Natural killer cell treated with Interleukin-12 subunit alpha and Interleukin-12 subunit beta and Interleukin-15 and Interleukin-18, amount 100 ng/mL, for 72 hours (primary cell): ENCODE data around the gene OLA1. TPM values are rescaled to one million over a fixed set of nuclear protein-coding genes. Genes with fewer than 3 reads are reported as not detected.

Experiments used
- ATAC-seq, 2 donors: fragments of 150-1000 bp; cut with Tn5 transposase in 1 of 2; sonication (Bioruptor Pico), chemical (Tn5 transposase) in 1 of 2; 2 replicates each; pipeline ENCODE4 v1.10.0; 2021
- DNase-seq: peaks from one replicate; pipeline ENCODE4 v3.0.0; 2022; ENCODE audit warnings: low spot score
- H3K27ac Mint-ChIP-seq, 2 donors: 1 replicate in 1 of 2; 2 replicates in 1 of 2; pipeline ENCODE4 v1.8.0; 2022; ENCODE audit warnings: mixed read lengths in 2 of 2, mild to moderate bottlenecking in 1 of 2, moderate library complexity in 1 of 2
- H3K27me3 Mint-ChIP-seq, 2 donors: 1 replicate in 1 of 2; 2 replicates in 1 of 2; pipeline ENCODE4 v1.8.0; 2022; ENCODE audit warnings: mixed read lengths in 2 of 2
- H3K36me3 Mint-ChIP-seq: one replicate; pipeline ENCODE4 v1.8.0; 2022; ENCODE audit warnings: mixed read lengths
- H3K4me1 Mint-ChIP-seq, 2 donors: 1 replicate in 1 of 2; 2 replicates in 1 of 2; pipeline ENCODE4 v1.8.0; 2022; ENCODE audit warnings: low read depth in 2 of 2, mixed read lengths in 2 of 2, mild to moderate bottlenecking in 1 of 2
- H3K4me3 Mint-ChIP-seq: one replicate; pipeline ENCODE4 v1.8.0; 2022; ENCODE audit warnings: mixed read lengths
- H3K9me3 Mint-ChIP-seq: 2 replicates; pipeline ENCODE4 v1.8.0; 2022; ENCODE audit warnings: mixed read lengths
- total RNA-seq, 2 donors: library from RNA; stranded (reverse); gene quantifications; one replicate each; pipeline ENCODE4 v1.2.3, GENCODE V29; 2022

Gene OLA1
- total RNA-seq, 2 donors from 2014 or later, result 78.0 to 88.5 TPM

GRCh38 chr2:174217869-174218268, 30.5 kb downstream of the OLA1 start:
- Mint-ChIP-seq H3K4me3 (no peak overlapping the region), H3K36me3 (peaks cover 5% of the 10 kb centered on the region), H3K27me3 (no peaks in the 10 kb centered on the region), H3K27ac (no peak overlapping the region), H3K9me3 (no peaks in the 10 kb centered on the region), H3K4me1 (no peaks in the 10 kb centered on the region)
- DNase-seq (no peak), ATAC-seq (no peak)

- Mint-ChIP-seq H3K4me1 (peaks cover 4 to 11% of the 10 kb centered on the region in 2 donors), H3K36me3 (no peaks in the 10 kb centered on the region), H3K9me3 (no peaks in the 10 kb centered on the region), H3K4me3 (no peak overlapping the region), H3K27ac (no peak overlapping the region), H3K27me3 (no peaks in the 10 kb centered on the region)
- no peak for DNase-seq
- ATAC-seq, result no peak
Measured at GRCh38 chr2:174211954-174212353, 36.4 kb downstream of the OLA1 start.

GRCh38 chr2:174210862-174211261, 37.5 kb downstream of the OLA1 start:
- H3K27ac Mint-ChIP-seq, result no peak overlapping the region
- no peaks in the 10 kb centered on the region for H3K36me3 Mint-ChIP-seq
- H3K27me3 Mint-ChIP-seq, result no peaks in the 10 kb centered on the region
- H3K4me3 Mint-ChIP-seq, result no peak overlapping the region
- H3K9me3 Mint-ChIP-seq, result no peaks in the 10 kb centered on the region
- DNase-seq (no peak), ATAC-seq (no peak)
- H3K4me1 Mint-ChIP-seq, result peaks cover 4 to 11% of the 10 kb centered on the region in 2 donors

- no peaks in the 10 kb centered on the region for H3K27me3 Mint-ChIP-seq
- H3K4me1 Mint-ChIP-seq, result peaks cover 9 to 14% of the 10 kb centered on the region in 2 donors
- no peak overlapping the region for H3K27ac Mint-ChIP-seq
- ATAC-seq, result no peak
- no peak overlapping the region for H3K4me3 Mint-ChIP-seq
- DNase-seq, result no peak
- H3K36me3 Mint-ChIP-seq, result no peaks in the 10 kb centered on the region
- no peaks in the 10 kb centered on the region for H3K9me3 Mint-ChIP-seq
Measured at GRCh38 chr2:174209325-174209724, 39.0 kb downstream of the OLA1 start.

GRCh38 chr2:174208026-174208425, 40.3 kb downstream of the OLA1 start:
- Mint-ChIP-seq H3K27ac (no peak overlapping the region), H3K4me1 (peaks cover 9 to 14% of the 10 kb centered on the region in 2 donors), H3K4me3 (no peak overlapping the region), H3K27me3 (no peaks in the 10 kb centered on the region), H3K9me3 (no peaks in the 10 kb centered on the region), H3K36me3 (no peaks in the 10 kb centered on the region)
- DNase-seq, result no peak
- ATAC-seq, result no peak

GRCh38 chr2:174205562-174205961, 42.8 kb downstream of the OLA1 start:
- no peaks in the 10 kb centered on the region for H3K9me3 Mint-ChIP-seq
- no peak for ATAC-seq
- DNase-seq, result no peak
- no peak overlapping the region for H3K4me3 Mint-ChIP-seq
- H3K4me1 Mint-ChIP-seq, result peaks cover 9 to 10% of the 10 kb centered on the region in 2 donors
- H3K27me3 Mint-ChIP-seq, result no peaks in the 10 kb centered on the region
- H3K36me3 Mint-ChIP-seq, result no peaks in the 10 kb centered on the region
- H3K27ac Mint-ChIP-seq, result peak overlapping the region in 1 of 2 donors; percentile 19

GRCh38 chr2:174202188-174202587, 46.1 kb downstream of the OLA1 start:
- no peak overlapping the region for H3K4me3 Mint-ChIP-seq
- no peaks in the 10 kb centered on the region for H3K27me3 Mint-ChIP-seq
- no peaks in the 10 kb centered on the region for H3K9me3 Mint-ChIP-seq
- no peaks in the 10 kb centered on the region for H3K36me3 Mint-ChIP-seq
- DNase-seq, result no peak
- H3K4me1 Mint-ChIP-seq, result peaks cover 5 to 7% of the 10 kb centered on the region in 2 donors
- no peak for ATAC-seq
- no peak overlapping the region for H3K27ac Mint-ChIP-seq

- H3K4me1 Mint-ChIP-seq, result peaks cover 0 to 3% of the 10 kb centered on the region in 2 donors
- no peaks in the 10 kb centered on the region for H3K27me3 Mint-ChIP-seq
- no peaks in the 10 kb centered on the region for H3K9me3 Mint-ChIP-seq
- H3K36me3 Mint-ChIP-seq, result no peaks in the 10 kb centered on the region
- DNase-seq, result no peak
- H3K4me3 Mint-ChIP-seq, result no peak overlapping the region
- no peak overlapping the region for H3K27ac Mint-ChIP-seq
- ATAC-seq, result no peak
Measured at GRCh38 chr2:174198846-174199564, 49.3 kb downstream of the OLA1 start.

GRCh38 chr2:174195253-174195652, 53.1 kb downstream of the OLA1 start:
- ATAC-seq, result no peak
- no peaks in the 10 kb centered on the region for H3K9me3 Mint-ChIP-seq
- no peaks in the 10 kb centered on the region for H3K27me3 Mint-ChIP-seq

GRCh38 chr2:174193737-174194136, 54.6 kb downstream of the OLA1 start:
- Mint-ChIP-seq H3K9me3 (no peaks in the 10 kb centered on the region), H3K27me3 (no peaks in the 10 kb centered on the region)
- ATAC-seq, result no peak

More at GRCh38 chr2:174195253-174195652, 53.1 kb downstream of the OLA1 start:
- Mint-ChIP-seq H3K4me3 (no peak overlapping the region), H3K27ac (no peak overlapping the region), H3K36me3 (no peaks in the 10 kb centered on the region), H3K4me1 (peaks cover 0 to 3% of the 10 kb centered on the region in 2 donors)
- no peak for DNase-seq

GRCh38 chr2:174192664-174193063, 55.7 kb downstream of the OLA1 start:
- H3K9me3 Mint-ChIP-seq, result no peaks in the 10 kb centered on the region

More at GRCh38 chr2:174193737-174194136, 54.6 kb downstream of the OLA1 start:
- Mint-ChIP-seq H3K36me3 (no peaks in the 10 kb centered on the region), H3K27ac (no peak overlapping the region), H3K4me3 (no peak overlapping the region), H3K4me1 (peaks cover 5 to 6% of the 10 kb centered on the region in 2 donors)
- no peak for DNase-seq

GRCh38 chr2:174191342-174192074, 56.8 kb downstream of the OLA1 start:
- ATAC-seq, result no peak
- H3K27me3 Mint-ChIP-seq, result no peaks in the 10 kb centered on the region
- H3K9me3 Mint-ChIP-seq, result no peaks in the 10 kb centered on the region
- H3K27ac Mint-ChIP-seq, result no peak overlapping the region
- peaks cover 5 to 7% of the 10 kb centered on the region in 2 donors for H3K4me1 Mint-ChIP-seq
- no peak overlapping the region for H3K4me3 Mint-ChIP-seq
- H3K36me3 Mint-ChIP-seq, result peaks cover 4% of the 10 kb centered on the region
- DNase-seq, result no peak

More at GRCh38 chr2:174192664-174193063, 55.7 kb downstream of the OLA1 start:
- no peak overlapping the region for H3K27ac Mint-ChIP-seq
- DNase-seq, result no peak
- H3K36me3 Mint-ChIP-seq, result no peaks in the 10 kb centered on the region
- no peak overlapping the region for H3K4me3 Mint-ChIP-seq
- peaks cover 5 to 10% of the 10 kb centered on the region in 2 donors for H3K4me1 Mint-ChIP-seq
- ATAC-seq, result no peak
- no peaks in the 10 kb centered on the region for H3K27me3 Mint-ChIP-seq

GRCh38 chr2:174184915-174185314, 63.4 kb downstream of the OLA1 start:
- DNase-seq, result no peak
- no peak for ATAC-seq
- H3K36me3 Mint-ChIP-seq, result peaks cover 8% of the 10 kb centered on the region
- no peak overlapping the region for H3K4me3 Mint-ChIP-seq
- no peaks in the 10 kb centered on the region for H3K9me3 Mint-ChIP-seq
- no peaks in the 10 kb centered on the region for H3K27me3 Mint-ChIP-seq
- H3K4me1 Mint-ChIP-seq, result peaks cover 5 to 7% of the 10 kb centered on the region in 2 donors
- no peak overlapping the region for H3K27ac Mint-ChIP-seq

GRCh38 chr2:174184504-174184903, 63.8 kb downstream of the OLA1 start:
- H3K9me3 Mint-ChIP-seq, result no peaks in the 10 kb centered on the region
- H3K36me3 Mint-ChIP-seq, result peaks cover 8% of the 10 kb centered on the region
- H3K27ac Mint-ChIP-seq, result no peak overlapping the region
- no peak for DNase-seq
- no peak overlapping the region for H3K4me3 Mint-ChIP-seq
- no peak for ATAC-seq
- H3K4me1 Mint-ChIP-seq, result peaks cover under 1 to 7% of the 10 kb centered on the region in 2 donors
- no peaks in the 10 kb centered on the region for H3K27me3 Mint-ChIP-seq
